Measurements from ENCODE around the gene NFATC3.

Gene NFATC3

DNA sequence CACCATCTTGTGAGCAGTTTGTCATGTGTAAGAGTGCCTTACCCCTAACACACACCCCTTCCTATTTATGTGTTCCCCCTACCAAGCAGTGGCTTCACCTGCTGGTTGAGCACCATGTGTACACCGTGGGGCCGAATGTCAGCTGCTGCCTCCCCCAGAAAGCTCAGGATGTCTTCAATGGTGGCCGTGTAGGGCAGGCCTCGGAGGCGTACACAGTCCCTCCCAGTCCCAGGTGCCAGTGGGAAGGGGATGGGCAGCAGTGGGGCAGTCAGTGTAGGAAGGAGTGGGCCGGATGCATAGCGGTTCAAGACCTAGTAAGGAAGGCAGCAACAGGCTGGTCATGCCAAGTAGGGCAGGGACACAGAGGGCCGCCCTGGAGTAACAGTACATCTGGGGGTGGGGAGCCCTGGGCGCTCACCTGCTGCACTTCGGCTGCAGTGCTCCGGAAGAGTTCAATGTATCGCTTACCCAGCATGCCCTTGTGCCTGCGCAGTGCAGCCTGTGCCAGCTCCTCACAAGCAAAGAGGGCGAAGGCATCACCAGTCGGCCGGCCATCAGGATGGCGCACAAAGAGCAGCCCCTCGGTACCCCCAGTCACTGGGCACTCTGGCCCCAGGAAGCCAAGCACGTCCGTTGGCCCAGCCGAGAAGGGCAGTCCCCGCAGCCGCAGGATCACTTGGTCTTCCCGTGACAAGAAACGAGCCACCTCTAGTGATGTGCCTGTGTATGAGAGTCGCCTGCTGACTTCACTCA is 146.4 kb downstream of the NFATC3 start:
- no peak overlapping the region for H3K4me3 ChIP-seq (ENCODE audit: low read depth, low read length)
- DNase-seq (ENCODE audit: low read depth) = no peak
- no peak for TF ChIP-seq CTCF (IDR thresholded peaks at IDR 0.05; ENCODE audit: low read depth, low read length)
- TF ChIP-seq MYC (IDR thresholded peaks at IDR 0.05; ENCODE audit: low read depth, low read length) = no peak
- no peak for TF ChIP-seq POLR2A (IDR thresholded peaks at IDR 0.05; ENCODE audit: extremely low read depth, insufficient read length)
- TF ChIP-seq, protein P1, sequence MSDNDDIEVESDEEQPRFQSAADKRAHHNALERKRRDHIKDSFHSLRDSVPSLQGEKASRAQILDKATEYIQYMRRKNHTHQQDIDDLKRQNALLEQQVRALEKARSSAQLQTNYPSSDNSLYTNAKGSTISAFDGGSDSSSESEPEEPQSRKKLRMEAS (IDR thresholded peaks at IDR 0.05; ENCODE audit: low read depth, low read length) = no peak

GRCh38 chr16:68232335-68232734 is 147.2 kb downstream of the NFATC3 start:
- no peak overlapping the region for H3K4me3 ChIP-seq (ENCODE audit: low read depth, low read length)
- no peak for TF ChIP-seq MYC (IDR thresholded peaks at IDR 0.05; ENCODE audit: low read depth, low read length)
- TF ChIP-seq CTCF (IDR thresholded peaks at IDR 0.05; ENCODE audit: low read depth, low read length) = no peak
- TF ChIP-seq, protein P1 (IDR thresholded peaks at IDR 0.05; ENCODE audit: low read depth, low read length) = no peak
- TF ChIP-seq POLR2A (IDR thresholded peaks at IDR 0.05; ENCODE audit: extremely low read depth, insufficient read length) = no peak
- no peak for DNase-seq (ENCODE audit: low read depth)

DNA sequence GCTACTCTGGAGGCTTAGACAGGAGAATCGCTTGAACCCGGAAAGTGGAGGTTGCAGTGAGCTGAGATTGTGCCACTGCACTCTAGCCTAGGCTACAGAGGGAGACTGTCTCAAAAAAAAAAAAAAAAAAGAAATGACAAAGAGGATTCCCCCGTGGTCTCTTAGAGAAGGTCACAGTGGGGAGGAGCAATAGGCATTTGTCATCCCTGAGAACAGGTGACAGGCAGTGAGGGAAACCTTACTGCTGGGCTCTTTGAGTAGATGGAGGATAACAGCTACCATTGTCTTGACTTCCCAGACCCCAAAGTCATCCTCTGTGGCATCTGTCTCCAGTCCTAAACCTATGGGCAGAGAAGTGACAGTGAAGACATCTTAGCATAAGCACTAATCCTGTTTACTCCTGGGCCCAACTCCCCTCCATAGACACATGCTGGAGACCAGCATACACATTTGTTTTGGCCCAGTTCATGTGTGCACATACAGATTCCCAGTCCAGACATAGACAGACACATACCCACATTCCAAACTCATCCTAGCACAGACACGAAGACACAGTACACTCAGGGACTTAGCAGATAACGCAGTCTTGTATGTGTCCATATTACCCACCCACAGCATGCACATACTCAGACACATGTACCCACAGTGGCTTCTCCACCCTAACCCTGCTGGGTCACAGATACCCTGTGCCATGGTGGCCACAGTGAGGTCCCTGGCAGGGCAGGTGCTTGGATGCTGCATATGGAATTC is 148.1 kb downstream of the NFATC3 start:
- no peak for DNase-seq (ENCODE audit: low read depth)
- H3K4me3 ChIP-seq (ENCODE audit: low read depth, low read length) = no peak overlapping the region
- TF ChIP-seq CTCF (IDR thresholded peaks at IDR 0.05; ENCODE audit: low read depth, low read length) (no peak), MYC (IDR thresholded peaks at IDR 0.05; ENCODE audit: low read depth, low read length) (no peak), POLR2A (IDR thresholded peaks at IDR 0.05; ENCODE audit: extremely low read depth, insufficient read length) (no peak)
- TF ChIP-seq, protein P1 (IDR thresholded peaks at IDR 0.05; ENCODE audit: low read depth, low read length) = no peak

DNA sequence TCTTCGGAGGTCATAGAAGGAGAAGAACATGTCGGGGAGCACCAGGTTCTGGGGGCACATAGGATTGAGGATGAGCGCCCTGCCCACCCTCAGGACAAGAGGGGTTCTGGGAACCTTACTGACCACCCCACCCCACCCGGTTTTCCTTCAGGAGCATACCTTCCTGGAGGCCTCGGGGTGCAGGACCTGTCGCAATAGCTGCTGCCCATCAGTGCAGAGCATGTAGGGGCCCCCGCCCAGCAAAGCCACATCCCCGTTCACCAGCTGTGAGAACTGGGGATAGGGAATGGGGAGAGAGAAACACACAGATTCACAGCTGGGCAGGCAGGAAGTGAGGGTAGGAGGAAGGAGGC is 148.6 kb downstream of the NFATC3 start:
- DNase-seq (ENCODE audit: low read depth) = no peak
- H3K4me3 ChIP-seq (ENCODE audit: low read depth, low read length) = no peak overlapping the region
- no peak for TF ChIP-seq POLR2A (IDR thresholded peaks at IDR 0.05; ENCODE audit: extremely low read depth, insufficient read length)
- TF ChIP-seq CTCF (IDR thresholded peaks at IDR 0.05; ENCODE audit: low read depth, low read length) = no peak
- TF ChIP-seq MYC (IDR thresholded peaks at IDR 0.05; ENCODE audit: low read depth, low read length) = no peak
- TF ChIP-seq, protein P1 (IDR thresholded peaks at IDR 0.05; ENCODE audit: low read depth, low read length) = no peak

DNA sequence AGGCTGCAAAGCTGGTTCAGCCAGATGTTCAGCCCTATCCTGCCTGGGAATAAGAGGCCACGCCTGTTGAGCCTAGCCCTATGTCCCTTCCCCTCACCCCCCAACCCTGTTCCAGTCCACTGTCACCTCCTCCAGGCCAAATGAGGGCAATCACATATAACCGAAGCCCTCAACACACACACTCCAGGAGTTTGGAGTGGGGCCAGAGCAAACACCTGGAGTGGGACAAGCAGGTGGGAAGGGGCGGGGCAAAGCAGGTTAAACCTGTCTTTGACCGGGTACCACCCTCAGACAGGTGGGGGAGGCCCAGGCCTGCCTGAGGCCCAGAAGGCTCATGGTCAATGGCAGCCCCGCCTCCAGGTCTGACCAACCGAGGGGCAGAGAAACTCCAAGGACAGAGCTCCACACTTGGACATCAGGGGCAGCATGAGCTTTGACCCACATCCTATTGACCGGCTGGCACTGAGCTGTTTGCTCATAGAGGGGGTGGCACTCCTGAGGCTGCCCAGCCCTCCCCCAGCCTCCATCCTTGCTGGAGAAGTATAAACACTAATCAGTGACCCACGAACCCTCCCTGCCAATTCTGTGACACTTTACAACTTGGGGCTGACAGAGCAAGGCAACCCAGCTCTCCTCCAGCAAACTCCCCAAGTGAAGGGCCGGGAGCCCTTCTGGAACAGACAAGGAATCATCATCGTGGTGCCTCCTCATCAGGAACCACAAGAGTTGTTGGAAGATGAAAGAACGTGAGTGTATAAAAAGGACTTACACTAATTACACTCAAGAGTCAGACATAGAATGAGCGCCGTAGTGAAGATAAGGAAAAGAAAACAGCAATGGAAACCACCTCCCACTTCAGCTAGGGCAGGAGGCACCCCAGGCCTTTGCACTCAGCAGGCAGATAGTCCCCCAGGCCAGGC is 149.3 kb downstream of the NFATC3 start:
- no peak for DNase-seq (ENCODE audit: low read depth)
- no peak for TF ChIP-seq MYC (IDR thresholded peaks at IDR 0.05; ENCODE audit: low read depth, low read length)
- no peak for TF ChIP-seq POLR2A (IDR thresholded peaks at IDR 0.05; ENCODE audit: extremely low read depth, insufficient read length)
- TF ChIP-seq CTCF (IDR thresholded peaks at IDR 0.05; ENCODE audit: low read depth, low read length) = no peak
- TF ChIP-seq, protein P1 (IDR thresholded peaks at IDR 0.05; ENCODE audit: low read depth, low read length) = no peak
- no peak overlapping the region for H3K4me3 ChIP-seq (ENCODE audit: low read depth, low read length)
